Vagina (tissue), 2 donors: ENCODE data around the gene JAG1. TPM values are rescaled to one million over a fixed set of nuclear protein-coding genes. Genes with fewer than 3 reads are reported as not detected.

ENCODE experiments used
- DNase-seq, 2 donors: peaks; one replicate each; pipeline ENCODE4 v3.0.0-alpha.2; 2017; ENCODE audit errors: extremely low spot score in 2 of 2
- H3K27ac ChIP-seq: fragments of 200-600 bp; sonication (generic); one replicate; pipeline ENCODE4 v1.5.1; 2019
- H3K27me3 ChIP-seq: fragments of 200-600 bp; sonication (generic); one replicate; pipeline ENCODE4 v1.5.1; 2019
- H3K36me3 ChIP-seq, 2 donors: fragments of 200-600 bp; sonication (generic); one replicate each; pipeline ENCODE4 v1.5.1; 2017 to 2019
- H3K4me1 ChIP-seq: fragments of 200-600 bp; sonication (generic); one replicate; pipeline ENCODE4 v1.5.1; 2019
- H3K4me3 ChIP-seq, 2 donors: fragments of 200-600 bp; sonication (generic); 1 replicate in 1 of 2; 2 replicates in 1 of 2; pipeline ENCODE4 v1.5.1; 2016 to 2019
- H3K9me3 ChIP-seq: fragments of 200-600 bp; sonication (generic); one replicate; pipeline ENCODE4 v1.5.1; 2019
- CTCF ChIP-seq, 3 experiments: fragments of 450-650 bp in 2 of 3; fragments of 200-600 bp in 1 of 3; sonication (generic) in 1 of 3; IDR thresholded peaks; one replicate each; pipeline ENCODE4 v1.5.1; 2017 to 2019; ENCODE audit warnings: antibody characterized with exemption in 3 of 3, mild to moderate bottlenecking in 2 of 3, moderate library complexity in 2 of 3
- POLR2A ChIP-seq, 2 donors: fragments of 450-650 bp; IDR thresholded peaks; one replicate each; pipeline ENCODE4 v1.6.1; 2017; ENCODE audit warnings: antibody characterized with exemption in 2 of 2, mild to moderate bottlenecking in 2 of 2, moderate library complexity in 2 of 2
- POLR2AphosphoS5 ChIP-seq, 2 donors: sonication (generic); formaldehyde crosslinking; IDR thresholded peaks; one replicate each; pipeline ENCODE4 v1.9.0; 2017; ENCODE audit warnings: antibody characterized with exemption in 2 of 2, mild to moderate bottlenecking in 2 of 2, low read depth in 1 of 2; ENCODE audit not compliant: insufficient read depth in 1 of 2
- intact Hi-C: fragments of 100-400 bp; cut with DNase I; formaldehyde crosslinking; loops from one replicate; pipeline ENCODE4 v1.15.1; 2023
- total RNA-seq: library from RNA; depleted of rRNA; stranded (reverse); fragments of >200 nt; gene quantifications from one replicate; pipeline ENCODE4 v1.2.3, GENCODE V29; 2016

JAG1 gene
- total RNA-seq, 1 donor from 2014 or later, result 185 TPM

GRCh38 chr20:10603971-10604864 is 69.6 kb downstream of the JAG1 start:
- H3K27ac ChIP-seq, result peak overlapping the region; percentile 83
- H3K4me3 ChIP-seq, result no peak overlapping the region
- no peaks in the 10 kb centered on the region for H3K36me3 ChIP-seq
- TF ChIP-seq POLR2AphosphoS5 (IDR thresholded peaks at IDR 0.05; ENCODE audit: insufficient read depth in 1 of 2, low read depth in 1 of 2) (peak; percentile 72 to 88), POLR2A (IDR thresholded peaks at IDR 0.05) (no peak)
- intact Hi-C loops, result loop anchor here (10.0 kb wide), 1 partner anchor 49 kb away; no protein-coding TSS in a partner anchor
- no peaks in the 10 kb centered on the region for H3K27me3 ChIP-seq
- peaks cover 37% of the 10 kb centered on the region for H3K4me1 ChIP-seq
- no peaks in the 10 kb centered on the region for H3K9me3 ChIP-seq
- DNase-seq, result no peak

- intact Hi-C loops, result loop anchor here (10.0 kb wide), 1 partner anchor 49 kb away; no protein-coding TSS in a partner anchor
- DNase-seq, result no peak
- TF ChIP-seq POLR2AphosphoS5 (IDR thresholded peaks at IDR 0.05; ENCODE audit: insufficient read depth in 1 of 2, low read depth in 1 of 2), result no peak
- TF ChIP-seq CTCF (IDR thresholded peaks at IDR 0.05), result no peak
- no peak for TF ChIP-seq POLR2A (IDR thresholded peaks at IDR 0.05)
- no peaks in the 10 kb centered on the region for H3K27me3 ChIP-seq
- peak overlapping the region; percentile 83 for H3K27ac ChIP-seq
- H3K4me3 ChIP-seq, result no peak overlapping the region
- H3K4me1 ChIP-seq, result peaks cover 45% of the 10 kb centered on the region
- H3K36me3 ChIP-seq, result no peaks in the 10 kb centered on the region
- H3K9me3 ChIP-seq, result no peaks in the 10 kb centered on the region
Measured at GRCh38 chr20:10603378-10603777, 70.4 kb downstream of the JAG1 start.

DNA sequence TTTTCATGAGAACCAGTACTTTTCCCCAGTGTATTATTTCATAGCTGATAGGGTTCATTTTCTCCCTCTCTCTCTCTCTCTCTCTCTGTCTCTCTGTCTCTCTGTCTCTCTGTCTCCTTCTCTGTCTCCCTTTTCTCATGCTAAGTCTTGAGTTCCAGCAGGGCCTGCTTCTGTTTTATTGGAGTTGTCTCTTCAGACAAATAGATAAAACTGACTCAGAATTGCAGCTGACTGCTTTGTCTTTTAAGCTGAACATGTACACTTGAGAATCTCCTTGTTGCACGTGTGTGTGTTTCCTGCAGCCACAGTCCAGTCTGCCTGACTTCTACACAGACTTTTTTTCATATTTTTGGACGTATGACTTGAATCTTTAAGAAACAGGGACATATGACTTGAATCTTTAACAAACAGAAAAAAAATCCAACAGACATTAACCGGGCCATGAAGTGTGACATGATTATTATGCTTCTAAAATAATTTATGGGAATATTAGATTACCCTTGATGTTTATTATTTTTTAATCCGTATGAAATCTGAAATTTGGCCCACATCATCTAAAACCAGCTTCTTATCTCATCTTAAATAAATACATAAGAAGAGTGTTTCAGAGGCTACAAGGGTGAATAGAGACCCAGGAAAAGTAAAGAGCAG is 71.5 kb downstream of the JAG1 start:
- no peak overlapping the region for H3K4me3 ChIP-seq
- H3K27me3 ChIP-seq, result no peaks in the 10 kb centered on the region
- H3K9me3 ChIP-seq, result no peaks in the 10 kb centered on the region
- H3K4me1 ChIP-seq, result peaks cover 52% of the 10 kb centered on the region
- no peaks in the 10 kb centered on the region for H3K36me3 ChIP-seq
- no peak for DNase-seq
- intact Hi-C loops, result loop anchor here (10.0 kb wide), 1 partner anchor 48 kb away; no protein-coding TSS in a partner anchor
- TF ChIP-seq CTCF (IDR thresholded peaks at IDR 0.05), result no peak
- no peak for TF ChIP-seq POLR2AphosphoS5 (IDR thresholded peaks at IDR 0.05; ENCODE audit: insufficient read depth in 1 of 2, low read depth in 1 of 2)
- TF ChIP-seq POLR2A (IDR thresholded peaks at IDR 0.05), result no peak
- H3K27ac ChIP-seq, result peak overlapping the region; percentile 83

- Histone ChIP-seq H3K9me3 (no peaks in the 10 kb centered on the region), H3K4me3 (no peak overlapping the region), H3K36me3 (no peaks in the 10 kb centered on the region), H3K4me1 (peaks cover 43% of the 10 kb centered on the region), H3K27me3 (no peaks in the 10 kb centered on the region), H3K27ac (peak overlapping the region; percentile 79)
- no peak for DNase-seq
- TF ChIP-seq POLR2A (IDR thresholded peaks at IDR 0.05) (no peak), CTCF (IDR thresholded peaks at IDR 0.05) (no peak), POLR2AphosphoS5 (IDR thresholded peaks at IDR 0.05; ENCODE audit: insufficient read depth in 1 of 2, low read depth in 1 of 2) (no peak)
- intact Hi-C loops, result no loop called here
Measured at GRCh38 chr20:10597637-10598036, 76.2 kb downstream of the JAG1 start.

DNA sequence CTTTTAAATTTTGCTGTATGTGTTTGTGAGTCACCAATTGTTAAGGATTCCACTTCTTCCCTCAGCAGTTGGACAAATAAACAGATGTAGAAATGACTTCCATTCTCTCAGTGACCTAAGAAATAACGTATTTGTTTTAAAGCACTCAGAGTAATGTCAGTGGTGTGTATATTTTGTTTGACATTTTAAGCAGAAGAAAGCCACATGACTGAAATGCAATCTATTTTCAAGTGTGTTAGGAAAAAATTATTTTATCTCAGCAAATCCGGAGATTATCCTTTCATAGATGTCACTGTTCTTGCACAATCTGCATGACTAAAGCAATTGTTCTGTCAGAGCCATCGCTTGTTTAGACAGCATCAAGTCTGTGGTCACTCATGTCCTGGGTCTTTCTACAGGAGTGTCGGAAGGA is 77.1 kb downstream of the JAG1 start:
- Histone ChIP-seq H3K4me3 (no peak overlapping the region), H3K9me3 (no peaks in the 10 kb centered on the region), H3K27ac (peak overlapping the region; percentile 79), H3K4me1 (peaks cover 44% of the 10 kb centered on the region), H3K27me3 (no peaks in the 10 kb centered on the region), H3K36me3 (no peaks in the 10 kb centered on the region)
- no peak for DNase-seq
- intact Hi-C loops, result no loop called here
- TF ChIP-seq POLR2AphosphoS5 (IDR thresholded peaks at IDR 0.05; ENCODE audit: insufficient read depth in 1 of 2, low read depth in 1 of 2) (peak in 1 of 2 donors; percentile 72), POLR2A (IDR thresholded peaks at IDR 0.05) (no peak)
